HUES48 (cell line): ENCODE results near the gene TENM4.

Experiments
- H3K27ac ChIP-seq: one replicate; pipeline ENCODE4 v1.7.0; 2013; ENCODE audit warnings: low read depth, low read length, inconsistent platforms
- H3K27me3 ChIP-seq: 2 replicates; pipeline ENCODE4 v1.6.1; 2013; ENCODE audit warnings: mild to moderate bottlenecking, low read length; ENCODE audit not compliant: control insufficient read depth, insufficient read depth
- H3K36me3 ChIP-seq: 2 replicates; pipeline ENCODE4 v1.6.1; 2013; ENCODE audit warnings: low read length; ENCODE audit not compliant: control insufficient read depth, insufficient read depth
- H3K4me1 ChIP-seq: 2 replicates; pipeline ENCODE4 v1.6.1; 2013; ENCODE audit warnings: mild to moderate bottlenecking, low read length; ENCODE audit not compliant: control insufficient read depth, insufficient read depth
- H3K4me3 ChIP-seq: 2 replicates; pipeline ENCODE4 v1.5.1; 2013; ENCODE audit warnings: mild to moderate bottlenecking, low read depth, low read length
- H3K9ac ChIP-seq: 2 replicates; pipeline ENCODE4 v1.6.1; 2013; ENCODE audit warnings: mild to moderate bottlenecking, low read depth, low read length, moderate library complexity
- H3K9me3 ChIP-seq: 2 replicates; pipeline ENCODE4 v1.6.1; 2013; ENCODE audit warnings: low read length; ENCODE audit not compliant: control insufficient read depth, insufficient read depth

Gene TENM4

GRCh38 chr11:79174045-79175008, 266.5 kb downstream of the TENM4 start:
- Histone ChIP-seq H3K9ac (no peak overlapping the region), H3K36me3 (no peaks in the 10 kb centered on the region), H3K4me3 (no peak overlapping the region), H3K9me3 (no peaks in the 10 kb centered on the region), H3K27ac (no peak overlapping the region), H3K4me1 (peaks cover 10% of the 10 kb centered on the region), H3K27me3 (no peaks in the 10 kb centered on the region)

- H3K4me3 ChIP-seq, result no peak overlapping the region
- H3K9ac ChIP-seq, result no peak overlapping the region
Measured at GRCh38 chr11:79173615-79174014, 267.2 kb downstream of the TENM4 start.

GRCh38 chr11:79170321-79170720, 270.5 kb downstream of the TENM4 start:
- Histone ChIP-seq H3K9ac (no peak overlapping the region), H3K4me3 (no peak overlapping the region), H3K27me3 (no peaks in the 10 kb centered on the region), H3K36me3 (no peaks in the 10 kb centered on the region), H3K4me1 (peaks cover 10% of the 10 kb centered on the region), H3K27ac (no peak overlapping the region), H3K9me3 (no peaks in the 10 kb centered on the region)

More at GRCh38 chr11:79173615-79174014, 267.2 kb downstream of the TENM4 start:
- Histone ChIP-seq H3K4me1 (peaks cover 10% of the 10 kb centered on the region), H3K36me3 (no peaks in the 10 kb centered on the region), H3K27me3 (no peaks in the 10 kb centered on the region), H3K27ac (no peak overlapping the region), H3K9me3 (no peaks in the 10 kb centered on the region)

GRCh38 chr11:79168530-79169110, 272.2 kb downstream of the TENM4 start:
- Histone ChIP-seq H3K9ac (no peak overlapping the region), H3K27me3 (no peaks in the 10 kb centered on the region), H3K4me3 (no peak overlapping the region), H3K4me1 (peaks cover under 1% of the 10 kb centered on the region; the same call in 1 of the 2 replicates), H3K36me3 (no peaks in the 10 kb centered on the region), H3K27ac (no peak overlapping the region), H3K9me3 (no peaks in the 10 kb centered on the region)

- H3K4me1 ChIP-seq, result no peaks in the 10 kb centered on the region
- H3K4me3 ChIP-seq, result no peak overlapping the region
- H3K9me3 ChIP-seq, result no peaks in the 10 kb centered on the region
- H3K36me3 ChIP-seq, result no peaks in the 10 kb centered on the region
- H3K27ac ChIP-seq, result no peak overlapping the region
- H3K9ac ChIP-seq, result no peak overlapping the region
- no peaks in the 10 kb centered on the region for H3K27me3 ChIP-seq
Measured at GRCh38 chr11:79167510-79168188, 273.2 kb downstream of the TENM4 start.

GRCh38 chr11:79165908-79166307, 274.9 kb downstream of the TENM4 start:
- Histone ChIP-seq H3K36me3 (no peaks in the 10 kb centered on the region), H3K9ac (no peak overlapping the region), H3K9me3 (no peaks in the 10 kb centered on the region), H3K4me3 (no peak overlapping the region), H3K4me1 (no peaks in the 10 kb centered on the region), H3K27me3 (no peaks in the 10 kb centered on the region), H3K27ac (no peak overlapping the region)

GRCh38 chr11:79160791-79161403, 279.9 kb downstream of the TENM4 start:
- no peaks in the 10 kb centered on the region for H3K4me1 ChIP-seq
- no peak overlapping the region for H3K9ac ChIP-seq
- H3K27me3 ChIP-seq, result no peaks in the 10 kb centered on the region
- H3K27ac ChIP-seq, result no peak overlapping the region
- H3K9me3 ChIP-seq, result no peaks in the 10 kb centered on the region
- no peak overlapping the region for H3K4me3 ChIP-seq
- no peaks in the 10 kb centered on the region for H3K36me3 ChIP-seq

- Histone ChIP-seq H3K27ac (no peak overlapping the region), H3K27me3 (no peaks in the 10 kb centered on the region), H3K4me1 (no peaks in the 10 kb centered on the region), H3K9ac (no peak overlapping the region), H3K36me3 (no peaks in the 10 kb centered on the region), H3K4me3 (no peak overlapping the region), H3K9me3 (no peaks in the 10 kb centered on the region)
Measured at GRCh38 chr11:79159657-79160450, 281.0 kb downstream of the TENM4 start.

- no peaks in the 10 kb centered on the region for H3K27me3 ChIP-seq
- H3K9ac ChIP-seq, result no peak overlapping the region
- H3K27ac ChIP-seq, result no peak overlapping the region
- H3K9me3 ChIP-seq, result no peaks in the 10 kb centered on the region
- H3K4me1 ChIP-seq, result no peaks in the 10 kb centered on the region
- H3K36me3 ChIP-seq, result no peaks in the 10 kb centered on the region
- no peak overlapping the region for H3K4me3 ChIP-seq
Measured at GRCh38 chr11:79157738-79158137, 283.1 kb downstream of the TENM4 start.

- no peaks in the 10 kb centered on the region for H3K36me3 ChIP-seq
- no peak overlapping the region for H3K4me3 ChIP-seq
- no peaks in the 10 kb centered on the region for H3K4me1 ChIP-seq
- no peak overlapping the region for H3K9ac ChIP-seq
- no peaks in the 10 kb centered on the region for H3K27me3 ChIP-seq
- H3K9me3 ChIP-seq, result no peaks in the 10 kb centered on the region
- no peak overlapping the region for H3K27ac ChIP-seq
Measured at GRCh38 chr11:79156031-79156430, 284.8 kb downstream of the TENM4 start.
